ENCODE measurements around the gene REPIN1. TPM values are rescaled to one million over a fixed set of nuclear protein-coding genes. Genes with fewer than 3 reads are reported as not detected.
"Not testable (repeated sequence)": the region's sequence is repeated elsewhere in the genome, so short reads cannot be mapped to it uniquely, and the experiment has no call there.

The REPIN1 gene
- total RNA-seq, 4 donors from 2014 or later: 182 to 414 (median 247) TPM

GRCh38 chr7:150384406-150385301 lies 16.0 kb downstream of the REPIN1 start:
- no peaks in the 10 kb centered on the region for H3K27me3 ChIP-seq
- TF ChIP-seq, protein P1, sequence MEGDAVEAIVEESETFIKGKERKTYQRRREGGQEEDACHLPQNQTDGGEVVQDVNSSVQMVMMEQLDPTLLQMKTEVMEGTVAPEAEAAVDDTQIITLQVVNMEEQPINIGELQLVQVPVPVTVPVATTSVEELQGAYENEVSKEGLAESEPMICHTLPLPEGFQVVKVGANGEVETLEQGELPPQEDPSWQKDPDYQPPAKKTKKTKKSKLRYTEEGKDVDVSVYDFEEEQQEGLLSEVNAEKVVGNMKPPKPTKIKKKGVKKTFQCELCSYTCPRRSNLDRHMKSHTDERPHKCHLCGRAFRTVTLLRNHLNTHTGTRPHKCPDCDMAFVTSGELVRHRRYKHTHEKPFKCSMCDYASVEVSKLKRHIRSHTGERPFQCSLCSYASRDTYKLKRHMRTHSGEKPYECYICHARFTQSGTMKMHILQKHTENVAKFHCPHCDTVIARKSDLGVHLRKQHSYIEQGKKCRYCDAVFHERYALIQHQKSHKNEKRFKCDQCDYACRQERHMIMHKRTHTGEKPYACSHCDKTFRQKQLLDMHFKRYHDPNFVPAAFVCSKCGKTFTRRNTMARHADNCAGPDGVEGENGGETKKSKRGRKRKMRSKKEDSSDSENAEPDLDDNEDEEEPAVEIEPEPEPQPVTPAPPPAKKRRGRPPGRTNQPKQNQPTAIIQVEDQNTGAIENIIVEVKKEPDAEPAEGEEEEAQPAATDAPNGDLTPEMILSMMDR (IDR thresholded peaks at IDR 0.05): no peak
- no peak for TF ChIP-seq EP300 (IDR thresholded peaks at IDR 0.05; ENCODE audit: low read depth)
- no peak for TF ChIP-seq POLR2AphosphoS5 (IDR thresholded peaks at IDR 0.05)
- TF ChIP-seq POLR2A (IDR thresholded peaks at IDR 0.05): no peak
- H3K27ac ChIP-seq: peak overlapping the region; percentile 63 to 99 (median 86)
- in situ Hi-C loops (cut with MboI; ENCODE audit: low pct_ligation_motif_present in 1 of 4, low pct_unique_long_range_greater_than_20kb in 1 of 4, low sequenced_read_pairs in 3 of 4) (no loop called here), intact Hi-C loops (cut with DNase I; ENCODE audit: low total_unique reads) (no loop called here)
- no peak for DNase-seq
- 50 to 60% methylated on average over 1 to 15 of the region's 15 CpGs for WGBS, 2 donors (ENCODE audit: low coverage in 1 of 2)
- H3K4me3 ChIP-seq: no peak overlapping the region
- H3K9me3 ChIP-seq: no peaks in the 10 kb centered on the region
- H3K4me1 ChIP-seq: peaks cover 29 to 84% (median 71%) of the 10 kb centered on the region in 4 donors
- H3K36me3 ChIP-seq: no peaks in the 10 kb centered on the region

DNA sequence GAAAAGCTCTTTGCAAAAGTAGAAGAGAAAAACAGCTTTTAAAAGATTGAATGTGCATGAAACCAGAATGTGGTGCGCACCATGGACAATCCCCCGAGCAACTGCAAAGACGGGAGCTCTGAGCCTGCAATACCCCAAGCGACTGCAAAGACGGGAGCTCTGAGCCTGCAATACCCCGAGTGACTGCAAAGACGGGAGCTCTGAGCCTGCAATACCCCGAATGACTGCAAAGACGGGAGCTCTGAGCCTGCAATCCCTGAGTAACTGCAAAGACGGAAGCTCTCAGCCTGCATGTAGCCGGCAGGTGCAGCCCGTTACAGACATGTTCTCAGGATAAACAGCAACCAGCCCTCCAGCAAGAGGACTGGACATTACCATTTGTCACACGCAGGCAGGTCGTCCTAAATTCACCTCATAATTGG lies 16.7 kb downstream of the REPIN1 start:
- Histone ChIP-seq H3K27me3 (no peaks in the 10 kb centered on the region), H3K27ac (peak overlapping the region; percentile 63 to 99 (median 86)), H3K9me3 (no peaks in the 10 kb centered on the region), H3K4me3 (no peak overlapping the region), H3K36me3 (no peaks in the 10 kb centered on the region), H3K4me1 (peaks cover 28 to 77% (median 64%) of the 10 kb centered on the region in 4 donors)
- in situ Hi-C loops (cut with MboI; ENCODE audit: low pct_ligation_motif_present in 1 of 4, low pct_unique_long_range_greater_than_20kb in 1 of 4, low sequenced_read_pairs in 3 of 4): no loop called here
- 49 to 64% methylated on average over 4 to 14 of the region's 14 CpGs for whole genome bisulfite sequencing, 2 donors (ENCODE audit: low coverage in 1 of 2)
- no peak for DNase-seq
- TF ChIP-seq POLR2A (IDR thresholded peaks at IDR 0.05) (no peak), EP300 (IDR thresholded peaks at IDR 0.05; ENCODE audit: low read depth) (no peak)
- TF ChIP-seq, protein P1 (IDR thresholded peaks at IDR 0.05): no peak
- intact Hi-C loops (cut with DNase I; ENCODE audit: low total_unique reads): no loop called here

GRCh38 chr7:150385884-150386283 lies 17.3 kb downstream of the REPIN1 start:
- 35 to 46% methylated on average over 6 of the region's 6 CpGs for WGBS, 2 donors (ENCODE audit: low coverage in 1 of 2)
- H3K4me3 ChIP-seq; H3K9me3 ChIP-seq; in situ Hi-C loops (cut with MboI; ENCODE audit: low pct_ligation_motif_present in 1 of 4, low pct_unique_long_range_greater_than_20kb in 1 of 4, low sequenced_read_pairs in 3 of 4); DNase-seq; intact Hi-C loops (cut with DNase I; ENCODE audit: low total_unique reads); H3K27me3 ChIP-seq; H3K36me3 ChIP-seq: not testable (repeated sequence)
- Histone ChIP-seq H3K4me1 (peaks cover 22 to 72% (median 59%) of the 10 kb centered on the region in 4 donors), H3K27ac (peak overlapping the region; percentile 3 to 99 (median 78))

- TF ChIP-seq, protein P1 (IDR thresholded peaks at IDR 0.05): no peak
- TF ChIP-seq EP300 (IDR thresholded peaks at IDR 0.05; ENCODE audit: low read depth) (no peak), POLR2A (IDR thresholded peaks at IDR 0.05) (no peak), POLR2AphosphoS5 (IDR thresholded peaks at IDR 0.05) (no peak)
- 77 to 89% methylated on average over 3 to 7 of the region's 7 CpGs for WGBS, 2 donors (ENCODE audit: low coverage in 1 of 2)
- intact Hi-C loops (cut with DNase I; ENCODE audit: low total_unique reads): no loop called here
These were observed 19.7 kb downstream of the REPIN1 start for GRCh38 chr7:150388306-150388705.

More at GRCh38 chr7:150388306-150388705, 19.7 kb downstream of the REPIN1 start:
- in situ Hi-C loops (cut with MboI; ENCODE audit: low pct_ligation_motif_present in 1 of 4, low pct_unique_long_range_greater_than_20kb in 1 of 4, low sequenced_read_pairs in 3 of 4): no loop called here
- Histone ChIP-seq H3K36me3 (no peaks in the 10 kb centered on the region), H3K27me3 (no peaks in the 10 kb centered on the region), H3K4me3 (no peak overlapping the region), H3K27ac (peak overlapping the region; percentile 1 to 66 (median 40)), H3K4me1 (peaks cover 18 to 53% (median 45%) of the 10 kb centered on the region in 4 donors), H3K9me3 (no peaks in the 10 kb centered on the region)
- DNase-seq: no peak
